Occipital lobe (tissue), 2 donors: ENCODE measurements around the gene SIVA1. TPM values are rescaled to one million over a fixed set of nuclear protein-coding genes. Genes with fewer than 3 reads are reported as not detected.
"Not testable (repeated sequence)": the region's sequence is repeated elsewhere in the genome, so short reads cannot be mapped to it uniquely, and the experiment has no call there.

Experiments
- DNase-seq: peaks from one replicate; lab custom pipeline; 2025; lab: John Stamatoyannopoulos, UW
- total RNA-seq: library from RNA; depleted of rRNA; stranded (reverse); fragments of >200 nt; gene quantifications from one replicate; pipeline ENCODE4 v1.2.3, GENCODE V29; 2014

Gene SIVA1
- total RNA-seq, 1 donor from 2014 or later: 21.2 TPM

DNA sequence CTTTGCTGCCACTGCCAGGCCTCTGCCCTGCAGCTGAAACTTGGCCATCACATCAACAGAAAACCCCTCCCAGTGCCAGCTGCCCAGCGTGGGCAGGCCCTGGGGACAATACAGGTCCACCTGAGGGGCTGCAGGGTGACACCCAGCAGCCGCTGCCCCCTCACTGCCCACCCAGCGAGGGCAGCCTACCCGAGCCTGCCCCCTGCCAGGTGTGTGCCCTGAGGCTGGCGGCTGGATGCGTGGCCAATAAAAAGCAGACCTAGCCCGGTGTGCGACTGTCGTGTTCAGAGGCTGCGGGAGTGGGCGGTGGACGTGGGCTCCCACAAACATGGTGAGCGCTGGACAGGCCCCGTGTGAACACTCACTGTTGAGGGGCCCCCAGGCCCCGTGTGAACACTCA, 33.6 kb upstream of the SIVA1 start:
- DNase-seq: no peak

- no peak for DNase-seq
Measured at GRCh38 chr14:104721505-104722431, 31.2 kb upstream of the SIVA1 start.

GRCh38 chr14:104722938-104723650, 29.9 kb upstream of the SIVA1 start:
- no peak for DNase-seq

GRCh38 chr14:104723651-104724406, 29.1 kb upstream of the SIVA1 start, which contains the start of gene ADSS1:
Gene ADSS1, plus strand, starts transcription at chr14:104724229. Its CDS starts 42 bp downstream, at chr14:104724271.
- no peak for DNase-seq

DNA sequence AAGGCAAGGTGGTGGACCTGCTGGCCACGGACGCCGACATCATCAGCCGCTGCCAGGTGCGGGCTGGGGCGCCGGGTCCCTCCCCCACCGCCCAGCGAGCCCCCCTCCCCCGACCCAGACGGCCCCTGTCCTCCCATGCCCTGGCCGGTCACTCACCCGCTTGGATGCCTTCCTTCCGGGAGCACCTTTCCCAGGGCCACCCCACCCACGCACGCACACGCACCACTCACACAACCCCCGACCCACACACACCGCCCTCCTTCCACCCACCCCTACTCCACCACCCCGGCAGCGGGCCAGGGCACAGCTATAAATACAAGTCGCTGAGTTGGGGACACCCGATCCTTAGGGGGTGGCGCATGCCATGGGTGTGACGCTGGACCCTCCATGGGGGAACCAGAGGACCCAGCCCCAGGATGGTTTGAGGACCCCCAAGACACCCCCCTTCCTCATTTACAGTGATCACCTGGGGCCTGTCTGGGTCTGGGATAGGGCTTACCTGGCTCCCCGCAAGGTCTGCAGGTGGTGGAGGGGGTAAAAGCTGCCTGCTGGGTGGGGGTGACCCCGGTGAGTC, 28.5 kb upstream of the SIVA1 start:
- DNase-seq: no peak

DNA sequence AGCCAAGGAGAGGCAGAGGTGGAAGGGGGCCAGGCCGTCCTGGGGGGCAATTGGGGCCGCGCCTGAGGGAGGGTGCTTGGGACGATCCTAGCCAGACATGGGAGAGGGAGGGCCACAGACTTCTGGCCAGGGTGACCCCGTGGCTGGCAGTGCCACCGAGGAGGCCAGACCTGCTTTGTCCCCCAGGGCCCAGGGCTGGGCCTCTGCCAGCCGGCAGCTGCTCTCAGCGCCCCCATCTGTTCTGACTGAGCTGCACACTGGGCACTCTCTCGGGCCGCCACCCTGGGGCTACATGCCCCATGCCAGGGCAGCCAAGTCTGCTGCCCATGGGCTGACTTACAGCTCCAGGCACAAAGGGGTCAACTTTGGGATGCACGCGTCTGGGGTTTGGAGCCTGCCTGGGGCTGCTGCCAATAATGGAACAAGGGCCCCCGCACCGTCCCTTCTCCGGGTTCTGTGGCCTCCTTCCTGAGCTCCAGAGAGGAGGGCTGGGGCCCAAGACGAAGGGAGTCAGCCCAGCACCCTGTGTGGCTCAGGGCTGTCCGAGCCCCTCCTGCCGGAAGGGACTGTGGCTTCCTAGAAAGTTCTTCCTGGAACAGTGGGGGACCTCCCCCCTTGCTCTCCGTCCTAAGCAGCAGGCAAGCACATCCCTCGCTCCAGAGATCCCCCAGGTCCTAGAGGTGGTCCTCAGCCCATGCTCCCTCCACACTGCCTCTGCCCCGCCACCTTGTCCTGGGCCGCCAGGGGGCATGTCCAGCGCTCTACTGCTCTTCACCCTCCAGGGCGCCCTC, 27.8 kb upstream of the SIVA1 start:
- no peak for DNase-seq

DNA sequence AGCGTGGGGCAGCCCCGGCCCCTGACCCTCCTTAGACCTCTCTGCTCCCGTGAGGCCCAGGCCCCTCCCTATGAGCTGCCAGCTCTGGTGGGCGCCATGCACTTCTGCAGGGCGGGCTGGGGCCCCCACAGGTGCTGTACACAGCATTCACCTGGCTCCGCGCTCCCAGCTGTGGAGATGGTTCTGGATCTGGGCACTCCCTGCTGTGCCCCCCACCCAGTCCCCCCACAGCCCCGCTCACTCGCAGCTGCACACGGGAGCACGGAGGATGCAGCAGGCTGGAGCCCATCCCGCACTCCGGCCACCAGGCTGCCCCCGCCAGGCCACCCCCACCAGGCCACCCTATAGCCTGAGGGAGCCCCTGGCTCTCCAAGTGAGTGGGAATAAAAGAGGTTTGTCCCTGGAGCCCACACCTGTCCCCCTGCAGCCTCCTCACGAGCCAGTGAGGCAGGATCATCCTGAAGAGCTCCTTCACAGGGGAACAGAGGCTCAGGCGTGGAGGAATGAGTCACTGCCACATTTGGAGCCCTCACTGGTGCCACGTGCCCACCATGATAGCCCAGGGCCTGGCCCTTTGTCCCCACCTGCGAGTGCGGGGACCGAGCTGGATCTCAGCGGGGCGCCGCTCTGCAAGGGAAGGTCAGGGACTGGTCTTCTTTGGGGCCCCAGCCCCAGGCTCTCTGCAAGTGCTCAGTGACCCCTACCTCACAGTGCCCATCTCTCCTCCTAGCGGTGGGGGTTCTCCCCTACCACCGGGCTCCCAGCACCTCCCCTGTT, 27.0 kb upstream of the SIVA1 start:
- no peak for DNase-seq

GRCh38 chr14:104726600-104727451, 26.1 kb upstream of the SIVA1 start:
- DNase-seq: no peak

DNA sequence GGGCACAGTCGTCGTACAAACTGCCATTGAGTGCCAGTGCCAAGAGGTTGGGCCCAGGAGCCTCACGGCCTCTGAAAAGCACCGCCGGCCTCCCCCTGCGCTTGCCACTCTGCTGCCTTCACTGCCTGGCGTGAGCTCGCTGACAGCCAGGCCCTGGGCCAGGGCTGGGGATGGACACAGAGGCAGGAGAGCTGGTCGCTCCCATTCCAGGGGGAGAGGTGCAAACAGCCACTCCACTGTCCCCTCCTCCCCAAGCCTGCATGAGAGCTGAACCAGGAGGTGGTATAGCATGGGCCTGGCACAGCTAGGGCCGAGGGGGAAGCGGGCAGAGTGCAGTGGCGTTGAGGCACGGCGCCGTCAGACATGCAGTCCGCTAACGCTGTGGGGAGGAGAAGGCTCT, 24.3 kb upstream of the SIVA1 start:
- DNase-seq: no peak

GRCh38 chr14:104729176-104729834, 23.6 kb upstream of the SIVA1 start:
- not testable (repeated sequence) for DNase-seq

DNA sequence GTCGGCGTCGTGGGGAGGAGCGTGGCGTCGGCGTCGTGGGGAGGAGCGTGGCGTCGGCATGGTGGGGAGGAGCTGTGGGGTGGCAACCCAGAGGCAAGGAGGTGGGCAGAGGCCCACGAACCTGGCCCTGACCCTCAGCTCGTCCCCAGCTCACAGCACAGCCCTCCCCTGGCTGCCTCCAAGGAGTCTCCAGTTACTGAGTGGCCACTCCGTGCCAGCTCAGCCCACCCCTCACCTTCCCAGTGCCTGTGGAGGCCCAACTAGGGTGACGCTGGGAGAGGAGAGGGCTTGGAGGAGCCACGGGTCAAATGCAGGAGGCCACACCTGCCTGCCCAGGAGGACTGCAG, 23.1 kb upstream of the SIVA1 start:
- no peak for DNase-seq

- DNase-seq: no peak
Measured at GRCh38 chr14:104730487-104730886, 22.5 kb upstream of the SIVA1 start.

DNA sequence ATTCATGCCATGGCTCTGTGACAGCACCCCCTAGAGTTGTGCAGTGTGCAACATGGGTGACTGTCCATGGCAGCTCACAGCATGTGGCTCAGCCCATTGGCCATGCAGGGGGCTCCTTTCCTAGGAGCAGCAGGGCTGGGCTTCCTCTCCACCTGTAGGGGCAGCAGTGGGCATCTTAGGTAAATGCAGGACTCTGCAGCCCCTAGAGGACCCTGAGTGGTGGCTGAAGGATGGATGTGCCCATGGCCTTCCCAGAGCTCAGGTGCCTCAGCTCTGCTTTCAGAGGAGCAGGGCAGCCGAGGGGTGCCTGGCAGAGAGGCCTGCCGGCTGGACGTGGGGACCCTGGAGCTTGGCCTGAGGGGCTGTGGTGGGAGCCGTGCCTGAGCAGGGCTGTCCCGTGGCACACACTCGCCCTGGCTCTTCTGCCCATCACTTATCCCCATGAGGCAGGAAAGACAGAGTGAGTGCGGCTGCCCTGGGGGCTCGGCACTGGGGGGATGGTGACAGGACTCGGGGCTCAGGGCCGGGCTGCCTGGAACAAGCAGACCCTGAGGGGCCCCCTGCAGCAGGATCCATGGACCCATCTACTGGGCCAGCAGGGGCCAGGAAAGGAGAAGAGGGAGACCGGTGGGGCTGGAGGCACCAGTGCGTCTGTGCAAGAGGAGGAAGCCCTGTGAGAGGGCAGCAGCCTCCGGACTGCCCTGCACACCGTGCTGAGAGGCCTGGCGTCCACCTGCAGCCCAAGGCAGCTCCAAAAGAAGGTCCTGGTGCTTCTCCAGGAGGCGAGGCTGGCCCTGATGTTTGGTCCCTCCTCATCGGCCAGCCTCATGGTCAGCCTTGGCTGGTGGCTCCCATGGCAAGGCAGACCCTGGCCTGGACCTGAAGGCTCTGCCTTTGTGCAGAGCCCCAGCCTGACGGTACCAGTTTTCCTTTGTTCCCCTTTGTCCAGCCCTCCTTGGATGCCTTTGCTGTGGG, 21.3 kb upstream of the SIVA1 start:
- no peak for DNase-seq

GRCh38 chr14:104732355-104732804, 20.6 kb upstream of the SIVA1 start:
- no peak for DNase-seq

- no peak for DNase-seq
Measured at GRCh38 chr14:104732931-104733681, 19.8 kb upstream of the SIVA1 start.

DNA sequence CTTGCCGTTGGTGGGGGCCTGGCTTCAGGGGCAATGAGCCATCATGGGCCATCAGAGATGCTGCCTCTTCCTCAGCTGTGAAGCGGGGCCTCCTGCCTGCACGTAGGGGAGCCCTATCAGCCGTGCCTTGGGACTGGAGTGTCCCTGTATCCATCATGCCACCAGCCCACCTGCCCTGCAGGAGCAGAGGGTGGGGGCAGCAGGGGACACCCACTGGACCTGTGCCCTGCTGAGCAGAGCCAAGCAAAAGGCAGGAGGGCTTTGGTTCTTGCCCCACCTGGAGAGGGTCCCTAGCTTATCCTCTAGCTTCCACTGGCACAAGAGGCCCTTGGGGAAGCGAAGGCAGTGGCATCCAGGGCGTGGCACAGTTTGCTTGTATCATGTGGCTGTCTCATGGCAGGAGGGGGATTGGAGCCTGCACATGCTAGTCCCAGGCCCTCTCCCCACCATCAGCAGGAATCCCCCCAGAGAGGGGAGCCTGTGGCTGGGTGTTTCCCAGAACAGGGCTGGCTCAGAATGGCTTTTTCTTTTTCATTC, 18.8 kb upstream of the SIVA1 start:
- no peak for DNase-seq
